Measurements from ENCODE around the gene FOXN3. TPM values are rescaled to one million over a fixed set of nuclear protein-coding genes. Genes with fewer than 3 reads are reported as not detected.

The FOXN3 gene
- total and polyA plus RNA-seq, 2 donors (not counting 3 experiments of a cell fraction or from before 2014, with no cell fraction given), result 16.9 to 41.8 TPM

- no TSS peak for BruUV-seq (replicated peaks)
- DNase-seq (ENCODE audit: low read depth, low spot score) (no peak), FAIRE-seq (no peak)
- Histone ChIP-seq H3K27ac (ENCODE audit: insufficient read depth, low read depth, low read length) (no peak overlapping the region), H3K9ac (replicated peaks; ENCODE audit: extremely low read depth, insufficient read depth, low read length) (no peak overlapping the region), H3K79me2 (ENCODE audit: control insufficient read depth, insufficient read depth, low read length) (peaks cover 2% of the 10 kb centered on the region), H3K9me3 (replicated peaks; ENCODE audit: control insufficient read depth, insufficient read depth, low read length) (no peaks in the 10 kb centered on the region), H3K4me3 (replicated peaks in 1 of 3; ENCODE audit: insufficient read depth in 1 of 3, low read depth in 1 of 3, low read length in 3 of 3) (no peak overlapping the region), H3K9me1 (replicated peaks; ENCODE audit: control insufficient read depth, extremely low read depth, insufficient read depth, low read length) (no peaks in the 10 kb centered on the region), H3K36me3 (ENCODE audit: control insufficient read depth in 2 of 2, extremely low read depth in 1 of 2, insufficient read depth in 2 of 2, low read length in 2 of 2) (no peaks in the 10 kb centered on the region), H3K4me2 (ENCODE audit: insufficient read depth, low read length) (no peak overlapping the region), H2AFZ (ENCODE audit: low read depth, low read length) (no peak overlapping the region), H4K20me1 (replicated peaks; ENCODE audit: control insufficient read depth, extremely low read depth, insufficient read depth, low read length) (no peaks in the 10 kb centered on the region), H3K4me1 (ENCODE audit: control insufficient read depth, extremely low read depth, insufficient read depth, low read length) (peaks cover 10% of the 10 kb centered on the region), H3K27me3 (ENCODE audit: control insufficient read depth in 2 of 2, insufficient read depth in 2 of 2, low read length in 2 of 2) (no peaks in the 10 kb centered on the region)
- dilution Hi-C loops (cut with MboI; ENCODE audit: extremely low pct_ligation_motif_present, low sequenced_read_pairs) (no loop called here), intact Hi-C loops (cut with micrococcal nuclease) (no loop called here)
- ChIA-PET POLR2A (no interaction called here), CTCF (no interaction called here)
- no peak for TF ChIP-seq POLR2A (IDR thresholded peaks at IDR 0.05; ENCODE audit: low read depth, low read length)
- TF ChIP-seq MAX (IDR thresholded peaks at IDR 0.05; ENCODE audit: insufficient read depth, insufficient read length), result no peak
- TF ChIP-seq POLR2AphosphoS5 (IDR thresholded peaks at IDR 0.05; ENCODE audit: insufficient read depth, low read depth, low read length), result no peak
- no peak for TF ChIP-seq GATA2 (IDR thresholded peaks at IDR 0.05; ENCODE audit: insufficient read depth, insufficient read length, low read depth, low read length)
- no peak for TF ChIP-seq FOS (IDR thresholded peaks at IDR 0.05; ENCODE audit: borderline replicate concordance, insufficient read depth, low read length)
- TF ChIP-seq EZH2 (IDR thresholded peaks at IDR 0.05; ENCODE audit: borderline replicate concordance, low read depth, low read length, severe bottlenecking), result no peak
- no peak for TF ChIP-seq MYC (IDR thresholded peaks at IDR 0.05; ENCODE audit: low read depth, low read length)
- no peak for TF ChIP-seq JUN (IDR thresholded peaks at IDR 0.05; ENCODE audit: borderline replicate concordance, insufficient read depth, insufficient read length, low read depth)
- TF ChIP-seq CTCF (IDR thresholded peaks at IDR 0.05; ENCODE audit: extremely low read depth in 1 of 2, insufficient read depth in 1 of 2, low read depth in 1 of 2, low read length in 2 of 2), result no peak
Measured at GRCh38 chr14:89405712-89406111, 11.3 kb downstream of the FOXN3 start.
